NCI-H82 treated with DMSO at 0.1 percent for 48 hours (cell line): ENCODE results near the gene GRM7.

Experiments used
- DNase-seq: peaks from one replicate; lab custom pipeline; 2025; ENCODE audit not compliant: unreplicated experiment; lab: John Stamatoyannopoulos, UW

Gene GRM7

DNA sequence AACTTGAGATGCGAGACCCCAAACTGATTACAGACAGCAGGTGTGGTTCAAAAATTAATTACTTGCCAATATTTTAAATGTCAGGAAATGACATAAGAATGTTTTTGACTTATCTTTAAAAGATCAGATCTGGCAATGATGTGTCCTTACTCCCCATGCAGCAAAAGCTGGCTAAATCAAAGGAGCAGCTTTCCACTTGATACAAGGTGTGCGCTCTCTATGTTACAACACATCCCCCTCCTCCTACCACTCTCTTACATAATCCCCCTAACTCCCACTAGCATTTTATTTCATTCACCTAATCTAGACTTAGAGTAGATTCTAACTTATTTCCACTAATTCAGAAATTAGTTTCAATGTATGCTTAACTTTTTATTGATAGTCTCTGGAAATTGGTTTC, 609.0 kb downstream of the GRM7 start:
- DNase-seq = no peak

DNA sequence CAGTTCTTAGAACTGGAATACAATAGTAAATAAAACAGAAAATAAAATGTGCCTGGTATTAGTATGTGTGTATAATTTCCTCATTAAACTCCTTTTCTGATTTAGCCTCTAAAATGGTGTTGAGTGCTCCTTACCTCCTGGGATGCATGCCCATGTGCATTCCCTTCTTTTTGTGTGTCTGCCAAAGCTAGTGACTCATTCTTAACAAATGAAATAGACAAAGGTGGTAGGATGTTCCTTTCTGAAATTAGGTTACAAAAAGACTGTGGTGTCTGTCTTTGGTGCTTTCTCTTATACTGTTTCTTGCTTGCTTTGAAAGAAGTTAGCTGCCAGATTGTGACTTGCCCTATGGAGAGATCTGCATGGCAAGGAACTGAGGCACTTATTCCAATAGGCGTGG, 623.7 kb downstream of the GRM7 start:
- DNase-seq = no peak

DNA sequence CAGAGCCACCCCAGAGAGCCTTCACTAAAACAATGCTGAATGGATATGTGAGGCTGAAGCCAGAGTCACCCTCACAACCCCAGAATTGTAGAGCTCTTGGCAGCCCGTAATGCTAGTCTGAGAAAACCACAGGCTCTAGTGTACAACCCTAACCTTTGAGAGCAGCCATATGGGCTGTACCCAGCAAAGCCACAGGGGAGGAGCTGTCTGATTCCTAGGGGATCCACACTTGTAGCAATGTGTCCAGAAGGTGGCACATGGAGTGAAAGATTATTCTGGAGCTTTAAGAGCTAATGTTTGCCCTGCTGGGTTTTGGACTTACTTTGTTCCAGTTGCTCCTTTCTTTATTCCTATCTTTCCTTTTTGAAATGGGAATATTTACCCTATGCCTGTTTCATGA, 626.8 kb downstream of the GRM7 start:
- no peak for DNase-seq

DNA sequence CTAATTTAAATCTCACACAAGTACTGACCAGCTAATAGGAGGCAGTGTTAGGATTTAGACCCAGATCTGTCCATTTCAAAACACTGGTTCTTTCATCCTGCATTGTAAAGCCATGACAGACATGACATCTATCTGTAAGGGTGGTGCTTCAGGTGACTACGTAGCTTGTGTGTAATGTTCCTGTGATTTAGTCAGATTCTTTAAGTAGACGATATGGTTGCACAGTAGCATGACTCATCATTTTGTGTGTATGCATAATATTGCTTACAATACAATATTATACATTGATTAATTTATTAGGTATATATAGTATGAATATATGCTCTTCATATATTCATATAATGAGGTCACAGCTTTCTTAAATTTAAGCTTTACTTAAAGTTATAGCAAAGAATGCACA, 628.5 kb downstream of the GRM7 start:
- no peak for DNase-seq

DNA sequence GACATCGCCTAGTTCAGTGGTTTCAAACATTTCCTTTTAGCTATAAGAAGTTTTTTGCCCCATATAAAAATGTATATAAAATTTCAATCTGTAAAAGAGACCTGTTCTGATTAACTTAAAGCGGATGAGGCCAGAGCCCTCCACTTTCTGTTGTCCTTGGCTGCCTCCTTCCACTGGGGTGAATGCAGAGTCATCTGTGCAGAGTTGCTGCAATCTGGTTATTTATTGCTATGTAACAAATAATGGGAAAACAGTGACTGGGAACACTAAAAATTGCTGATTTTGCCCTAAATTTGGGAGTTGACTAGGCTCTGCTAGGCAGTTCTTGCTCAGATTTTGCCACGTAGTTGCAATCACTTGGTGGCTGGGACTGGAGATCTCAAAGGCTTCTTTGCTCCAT, 637.8 kb downstream of the GRM7 start:
- DNase-seq = no peak

DNA sequence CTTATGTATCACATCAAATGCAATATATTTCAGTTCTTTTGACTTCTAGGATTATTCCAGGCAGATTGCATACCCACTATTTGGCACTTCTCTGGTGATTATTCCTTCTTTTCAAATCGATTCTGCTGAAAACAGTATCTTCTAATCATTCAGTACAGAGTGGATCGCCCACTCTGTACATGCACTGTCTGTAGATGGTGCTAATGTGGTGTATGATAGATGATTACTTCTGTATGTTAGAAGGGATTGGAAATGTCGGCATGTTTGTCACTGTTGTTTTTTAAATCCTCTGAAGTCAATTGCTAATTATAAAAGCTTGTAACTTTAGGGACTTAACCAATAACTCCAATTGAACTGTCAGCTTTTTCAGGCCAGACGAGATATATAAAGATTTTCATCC, 642.5 kb downstream of the GRM7 start:
- no peak for DNase-seq

DNA sequence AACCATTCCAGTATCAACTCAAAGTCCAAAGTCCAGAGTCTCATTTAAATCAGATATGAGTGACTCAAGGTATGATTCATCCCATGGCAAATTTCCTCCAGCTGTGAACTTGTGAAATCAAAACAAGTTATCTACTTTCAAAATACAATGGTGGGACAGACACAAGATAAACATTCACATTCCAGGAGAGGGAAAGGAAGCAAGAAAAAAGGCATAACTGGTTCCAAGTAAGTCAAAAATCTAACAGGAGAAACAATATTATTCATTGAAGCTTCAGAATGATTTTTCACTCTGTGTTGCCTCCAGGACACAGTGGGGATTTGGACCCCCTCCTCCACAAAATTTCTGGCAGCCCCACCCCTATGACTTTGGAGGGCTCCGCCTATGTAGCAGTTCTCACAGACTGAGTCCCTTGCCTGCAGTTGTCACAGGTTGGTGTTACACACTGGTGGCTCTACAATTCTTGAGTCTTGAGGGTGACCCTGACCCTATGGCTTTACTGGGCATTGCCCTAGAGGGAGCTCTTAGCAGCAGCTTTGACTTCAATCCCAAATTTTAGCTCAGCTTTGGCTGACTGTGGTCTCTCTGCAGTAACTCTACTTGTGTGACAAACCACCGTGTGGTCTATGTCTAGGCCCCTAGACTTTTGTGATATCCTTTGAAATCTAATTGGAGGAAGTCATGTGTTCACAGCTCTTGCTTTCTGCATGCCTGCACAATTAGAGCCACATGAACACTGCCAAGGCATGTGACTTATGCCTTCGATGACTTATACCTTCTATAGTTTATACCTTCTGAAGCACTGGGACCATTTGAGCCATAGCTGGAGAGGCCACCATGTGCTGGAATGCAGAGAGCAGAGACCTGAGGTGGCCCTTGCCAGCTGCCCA, 644.2 kb downstream of the GRM7 start:
- no peak for DNase-seq

DNA sequence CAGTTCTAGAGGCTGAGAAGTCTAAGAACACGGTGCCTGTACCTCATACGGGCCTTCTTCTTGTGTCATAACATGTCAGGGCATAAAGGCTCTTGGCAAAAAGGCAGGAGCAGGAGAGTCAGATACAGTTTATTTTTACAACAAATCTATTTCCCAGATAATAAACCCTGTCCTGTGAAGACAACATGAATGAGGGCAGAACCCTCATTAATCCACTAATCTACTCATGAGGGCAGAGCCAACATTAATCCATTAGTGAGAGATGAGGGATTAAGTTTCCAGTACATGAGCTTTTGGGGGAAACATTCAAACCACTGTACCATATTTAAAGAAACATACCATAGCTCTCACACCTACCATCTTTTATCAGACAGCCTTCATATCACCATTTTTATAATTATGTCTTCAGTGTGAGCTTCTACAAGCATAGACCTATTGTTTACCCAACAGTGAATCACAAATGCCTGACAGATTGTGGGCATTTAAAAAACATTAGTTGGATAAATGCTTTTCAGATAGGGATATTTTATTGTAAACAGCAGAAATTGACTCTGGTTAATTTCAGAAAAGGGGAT, 645.8 kb downstream of the GRM7 start:
- DNase-seq = peak; percentile 87

DNA sequence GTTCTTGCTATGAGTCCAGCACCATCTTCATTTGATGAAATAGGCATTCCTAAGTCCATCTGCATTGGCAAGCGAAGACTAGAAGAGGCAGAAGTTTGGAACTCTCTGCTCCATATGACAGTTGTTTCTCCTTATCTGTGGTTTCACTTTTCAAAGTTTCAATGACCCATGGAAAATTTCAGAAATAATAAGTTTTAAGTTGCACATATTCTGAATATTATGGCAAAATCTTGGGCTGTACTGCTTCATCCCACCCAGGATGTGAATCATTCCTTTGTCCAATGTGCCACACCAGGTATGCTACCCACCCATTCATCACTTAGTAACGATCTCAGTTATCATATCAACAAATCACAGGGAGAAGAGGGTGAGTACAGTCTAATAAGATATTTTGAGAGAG, 647.9 kb downstream of the GRM7 start:
- no peak for DNase-seq

DNA sequence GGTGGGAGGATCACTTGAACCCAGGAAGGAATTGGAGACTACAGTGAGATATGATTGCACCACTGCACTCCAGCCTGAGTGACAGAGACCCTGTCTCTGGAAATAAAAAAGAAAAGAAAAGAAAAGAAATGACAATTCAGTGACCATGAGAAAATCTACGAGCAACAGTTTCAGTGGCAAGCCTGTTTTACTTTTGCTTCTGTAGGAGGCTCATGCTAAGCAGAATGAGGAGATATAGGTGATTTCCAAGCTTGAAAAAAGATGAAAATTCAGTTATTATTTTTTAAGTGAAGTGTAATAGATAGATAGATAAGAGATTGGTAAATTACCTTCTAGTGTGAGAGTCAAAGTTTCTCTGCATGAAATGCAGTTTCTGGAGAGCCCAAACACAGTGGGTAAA, 651.1 kb downstream of the GRM7 start:
- DNase-seq = no peak

DNA sequence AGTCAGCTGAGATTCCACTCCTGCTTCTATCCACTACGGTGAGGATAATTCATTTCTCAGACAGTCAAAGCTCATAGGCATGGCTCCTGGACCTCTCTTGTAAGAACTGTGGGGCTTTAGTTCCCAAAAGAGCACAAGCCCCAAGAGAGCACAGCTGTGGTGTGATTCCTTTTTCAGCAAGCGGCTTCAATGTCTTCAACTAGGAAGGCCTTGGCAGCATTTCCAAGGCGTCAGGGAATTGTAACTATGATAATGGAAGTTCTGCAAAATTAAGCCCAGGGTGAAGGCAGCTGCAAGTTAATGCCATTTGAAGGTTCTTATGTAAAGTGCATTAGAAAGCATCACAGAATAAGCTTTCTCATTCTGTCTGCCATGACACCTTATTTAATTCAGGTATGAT, 657.1 kb downstream of the GRM7 start:
- peak; percentile 82 for DNase-seq

DNA sequence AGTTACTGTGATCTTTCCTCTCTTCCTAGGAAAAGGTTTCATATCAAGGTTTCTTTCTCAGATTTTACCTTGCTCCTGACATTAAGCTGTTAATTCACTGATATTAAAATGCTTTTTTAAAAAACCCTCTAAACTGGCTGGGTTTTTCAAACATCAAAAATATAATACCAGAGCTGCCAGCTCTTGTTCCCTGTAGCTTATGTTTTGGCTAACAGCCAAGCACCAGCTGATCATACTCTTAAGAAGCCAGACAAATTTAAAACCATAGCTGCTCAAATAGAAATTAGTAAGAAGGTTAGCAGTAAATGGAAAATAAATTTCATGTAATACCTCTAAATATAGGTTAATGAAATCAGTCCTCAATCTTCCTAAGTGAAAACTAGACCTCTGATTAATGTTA, 657.5 kb downstream of the GRM7 start:
- DNase-seq = peak; percentile 60

DNA sequence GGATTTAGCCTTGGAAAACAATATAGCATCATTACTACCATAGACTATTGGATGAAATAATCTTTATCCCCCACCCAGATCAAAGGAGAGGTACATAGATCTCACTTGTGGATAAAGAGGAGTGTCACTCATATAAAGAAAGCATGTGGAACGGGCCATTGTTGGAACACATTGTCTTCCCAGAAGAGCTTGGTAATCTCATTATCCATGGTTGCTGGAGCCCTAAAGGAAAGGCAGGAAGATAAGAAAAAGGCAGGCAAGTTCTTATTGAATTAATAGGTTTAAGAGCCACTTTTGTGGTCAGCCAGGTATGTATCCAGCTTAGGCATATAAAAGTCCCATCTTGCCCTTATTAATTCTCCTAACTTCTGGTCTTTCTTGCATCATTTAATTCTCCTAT, 659.1 kb downstream of the GRM7 start:
- peak; percentile 83 for DNase-seq

DNA sequence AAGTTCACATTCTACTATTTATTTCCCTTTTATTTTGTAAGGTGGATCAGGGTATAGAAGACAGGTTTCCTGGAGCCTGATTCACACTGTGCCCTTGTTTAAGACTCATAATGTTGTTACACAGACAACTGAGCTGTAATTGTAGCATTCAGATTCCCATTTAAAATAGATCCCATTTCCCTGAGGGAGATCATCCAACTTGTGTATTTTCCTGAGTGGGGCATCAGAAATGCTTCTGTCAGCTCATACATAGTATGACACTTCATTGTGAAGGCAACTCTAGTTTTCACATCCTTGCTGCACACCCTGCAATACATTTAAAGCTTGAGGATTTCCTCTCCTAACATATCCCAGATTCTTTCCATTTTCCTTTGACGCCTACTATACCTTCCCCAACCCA, 659.7 kb downstream of the GRM7 start:
- no peak for DNase-seq

DNA sequence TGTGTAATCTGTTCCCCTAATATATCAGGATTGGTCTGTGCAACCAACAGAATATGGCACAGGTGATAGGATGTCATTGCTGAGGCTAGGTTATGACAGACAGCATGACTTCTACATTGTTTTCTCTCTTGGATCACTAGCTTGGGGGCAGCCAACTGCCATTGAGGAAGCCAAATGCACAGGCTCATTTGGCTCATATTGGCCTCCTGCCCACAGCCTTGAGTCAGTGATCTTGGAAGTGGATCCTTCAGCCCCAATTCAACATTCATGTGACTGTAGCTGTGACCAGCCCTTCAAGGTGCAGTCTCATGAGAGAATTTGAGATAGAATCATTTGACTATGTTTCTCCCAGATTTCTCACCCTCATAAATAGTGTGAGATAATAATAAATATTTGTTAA, 675.6 kb downstream of the GRM7 start:
- no peak for DNase-seq

DNA sequence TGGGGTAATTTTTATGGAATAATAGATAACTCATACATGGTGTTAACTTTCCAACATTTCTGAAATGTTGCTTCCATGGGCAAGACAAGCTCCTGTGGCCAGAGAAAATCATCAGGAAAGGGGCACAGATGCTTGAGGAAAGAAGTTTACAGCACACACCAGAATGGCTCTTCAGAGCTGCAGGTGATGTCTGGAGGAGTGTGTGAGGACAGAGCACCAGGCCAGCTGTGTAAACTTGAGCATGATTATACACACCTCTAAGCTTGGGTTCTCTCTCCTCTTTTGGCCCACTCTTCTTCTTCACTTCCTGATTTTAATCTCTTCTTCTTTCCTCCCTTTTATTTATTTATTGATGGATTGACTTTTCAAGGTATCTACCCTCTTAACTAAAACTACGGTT, 676.0 kb downstream of the GRM7 start:
- no peak for DNase-seq

DNA sequence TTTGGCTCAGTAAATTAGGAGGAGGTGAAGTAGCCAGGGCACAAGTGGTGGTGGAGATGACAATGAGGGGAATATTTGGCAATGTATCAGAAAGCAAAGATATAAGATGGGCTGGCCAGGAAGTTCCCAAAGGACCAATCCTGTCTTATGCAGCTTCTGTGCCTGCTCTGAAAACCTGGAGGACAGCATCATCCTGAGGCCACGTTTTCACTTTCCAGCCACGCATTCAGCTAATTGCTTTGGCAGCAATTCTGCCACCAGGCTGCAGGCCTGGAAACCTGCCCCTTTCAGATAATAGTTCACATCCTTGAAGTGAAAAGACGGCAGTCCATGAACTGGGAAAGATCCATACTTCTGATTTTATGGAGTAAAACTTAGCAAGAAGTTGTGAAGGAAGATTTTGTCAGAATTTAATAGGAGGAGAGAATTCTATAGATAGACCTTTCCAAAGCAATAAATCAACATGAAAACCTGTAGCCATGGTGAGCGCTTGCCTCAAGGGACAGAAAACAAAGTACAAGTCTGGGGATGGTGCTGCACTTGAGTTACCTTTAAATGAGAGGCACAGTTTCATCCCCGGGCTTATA, 682.5 kb downstream of the GRM7 start:
- DNase-seq = no peak

DNA sequence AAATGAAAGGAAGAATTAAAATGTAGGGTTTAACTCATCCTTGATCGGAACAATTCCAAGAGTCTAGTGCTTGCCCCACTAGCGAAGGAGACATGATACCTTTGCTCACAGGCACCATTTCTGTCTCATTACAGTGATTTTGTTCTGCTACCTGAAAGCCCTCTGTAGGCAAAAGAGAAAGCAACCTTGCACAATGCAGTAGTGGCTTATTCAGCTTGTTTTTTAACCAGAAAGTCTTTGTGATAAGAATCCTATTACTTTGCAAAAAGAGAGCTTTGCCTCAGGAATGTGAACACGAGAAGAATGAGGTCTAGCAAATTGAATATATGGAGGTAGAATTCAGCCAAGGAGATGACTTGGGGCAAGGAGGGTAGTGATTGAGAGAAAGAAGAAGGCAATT, 684.4 kb downstream of the GRM7 start:
- DNase-seq = no peak

DNA sequence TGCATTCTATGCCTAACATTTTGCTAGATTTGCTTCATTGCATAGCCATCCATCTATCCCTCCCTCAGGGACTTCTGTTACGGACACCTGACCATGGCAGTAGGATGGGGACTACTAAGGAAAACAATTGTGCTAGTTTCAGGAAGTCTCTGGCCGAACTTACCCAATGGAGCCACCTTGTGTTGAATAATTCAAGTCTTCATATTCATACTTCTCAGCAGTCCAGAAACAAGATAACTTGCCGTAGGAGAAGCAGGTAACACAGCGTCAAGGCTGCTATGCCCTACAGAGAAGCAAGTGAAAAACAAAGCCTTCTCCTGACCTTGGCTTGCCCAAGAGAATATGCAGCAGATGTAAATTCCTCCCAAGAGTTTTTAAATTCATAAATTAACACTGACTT, 685.3 kb downstream of the GRM7 start:
- no peak for DNase-seq

DNA sequence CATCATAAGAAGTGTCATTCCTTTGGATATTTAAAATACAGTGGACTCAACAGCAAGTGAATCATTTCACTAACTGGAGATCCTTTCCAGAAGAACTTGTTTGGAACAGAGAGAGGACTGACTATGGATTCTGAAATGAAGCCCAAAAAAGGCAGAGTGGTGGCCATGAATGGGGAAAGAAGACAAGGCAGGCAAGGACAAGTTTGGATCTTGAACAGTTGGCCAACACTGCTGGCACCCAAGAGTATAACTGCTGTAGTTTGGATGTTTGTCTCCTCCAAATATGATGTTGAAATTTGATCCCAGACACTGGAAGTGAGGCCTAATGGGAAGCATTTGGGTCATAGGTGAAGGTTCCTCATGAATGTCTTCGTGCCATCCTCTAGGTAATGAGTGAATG, 686.9 kb downstream of the GRM7 start:
- DNase-seq = no peak

DNA sequence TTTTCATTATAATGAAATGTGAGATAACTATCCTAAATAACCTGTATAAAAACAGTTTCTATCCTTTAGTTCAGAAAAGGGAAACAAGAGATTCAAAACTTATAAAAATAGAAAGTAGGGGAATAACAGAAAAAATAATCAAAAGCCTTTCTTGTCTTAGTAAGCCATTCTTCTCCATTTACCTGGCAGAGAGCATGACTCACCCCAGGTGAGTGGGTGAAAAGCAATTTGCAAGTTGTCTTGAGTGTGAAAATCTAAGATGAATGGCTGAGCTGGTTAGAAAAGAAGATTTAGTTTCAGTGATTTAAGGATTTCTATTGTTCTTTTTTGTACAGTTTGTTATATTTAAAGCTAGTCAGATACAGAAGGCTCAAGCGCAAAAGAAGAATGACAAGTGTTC, 702.0 kb downstream of the GRM7 start:
- DNase-seq = no peak

DNA sequence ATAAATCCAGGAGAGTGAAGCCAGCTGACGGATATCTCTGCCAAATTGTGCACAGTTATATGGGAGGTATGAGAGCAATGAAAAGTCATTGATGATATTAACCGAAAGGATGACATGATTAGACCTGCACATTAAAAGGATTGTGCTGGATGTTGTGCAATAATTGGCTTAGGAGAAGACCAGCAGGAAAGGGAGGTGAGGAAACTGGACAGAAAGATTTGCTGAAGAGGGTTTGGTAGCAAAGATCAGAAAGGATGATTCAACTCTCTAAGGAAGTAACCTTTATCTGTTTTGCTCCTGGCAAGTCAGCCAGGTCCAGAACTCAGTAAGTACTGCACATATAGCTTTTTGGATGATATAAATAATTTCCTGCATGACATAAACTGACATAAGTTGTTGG, 704.7 kb downstream of the GRM7 start:
- DNase-seq = no peak

DNA sequence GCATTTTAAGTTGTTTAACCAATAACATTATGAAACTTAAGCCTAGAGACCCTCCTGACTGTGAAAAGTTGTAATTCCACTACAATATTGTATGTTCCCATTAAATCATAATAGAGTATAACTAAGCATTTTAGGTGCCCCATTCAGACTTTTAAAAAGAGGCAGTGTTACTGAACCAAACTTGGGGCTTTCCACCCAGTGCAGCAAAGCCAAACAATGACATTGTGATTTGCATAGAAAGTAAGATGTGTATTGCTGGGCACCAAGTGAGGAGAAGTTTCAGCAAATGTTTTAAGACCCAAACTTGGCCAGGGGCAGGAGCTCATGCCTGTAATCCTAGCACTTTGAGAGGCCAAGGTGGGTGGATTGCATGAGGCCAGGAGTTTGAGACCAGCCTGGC, 706.2 kb downstream of the GRM7 start:
- DNase-seq = no peak
